ENCODE measurements around the gene ABHD2. TPM values are rescaled to one million over a fixed set of nuclear protein-coding genes. Genes with fewer than 3 reads are reported as not detected.

ABHD2 gene
- polyA plus RNA-seq, 3 donors: 30.8 to 67.1 (median 37.3) TPM

DNA sequence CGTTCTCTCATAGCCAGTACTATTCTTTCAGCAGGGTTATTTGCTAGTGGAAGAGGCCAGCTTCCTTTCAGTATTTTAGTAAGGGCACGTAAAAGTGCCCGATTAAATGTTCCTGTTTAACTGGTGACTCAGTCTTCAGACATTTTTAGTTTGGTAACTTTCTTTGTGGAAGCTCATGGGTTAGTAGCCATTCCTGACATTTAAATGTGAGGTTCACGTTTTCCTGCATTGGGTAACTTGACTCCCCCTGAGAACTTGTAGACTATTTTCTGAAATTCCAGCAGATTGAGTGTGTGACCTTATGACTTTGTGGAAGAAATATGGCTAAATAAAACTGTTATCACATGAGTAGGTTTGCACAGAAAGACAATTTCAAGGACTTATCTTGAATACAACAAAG lies 16.9 kb downstream of the ABHD2 start:
- Mint-ChIP-seq H3K4me3 (no peak overlapping the region), H3K4me1 (peaks cover 57% of the 10 kb centered on the region), H3K36me3 (peaks cover 66 to 81% of the 10 kb centered on the region in 2 donors), H3K27ac (peak overlapping the region in 5 of 7 donors; percentile 31 to 81 (median 66)), H3K9me3 (no peaks in the 10 kb centered on the region), H3K27me3 (ENCODE audit: low read depth in 3 of 3) (peaks cover 0 to 2% (median 0%) of the 10 kb centered on the region in 3 donors)
- no peaks in the 10 kb centered on the region for H3K9me3 ChIP-seq (replicated peaks in 1 of 2; ENCODE audit: control insufficient read depth in 1 of 2, insufficient read depth in 1 of 2, low read length in 2 of 2)
- TF ChIP-seq, protein P1, sequence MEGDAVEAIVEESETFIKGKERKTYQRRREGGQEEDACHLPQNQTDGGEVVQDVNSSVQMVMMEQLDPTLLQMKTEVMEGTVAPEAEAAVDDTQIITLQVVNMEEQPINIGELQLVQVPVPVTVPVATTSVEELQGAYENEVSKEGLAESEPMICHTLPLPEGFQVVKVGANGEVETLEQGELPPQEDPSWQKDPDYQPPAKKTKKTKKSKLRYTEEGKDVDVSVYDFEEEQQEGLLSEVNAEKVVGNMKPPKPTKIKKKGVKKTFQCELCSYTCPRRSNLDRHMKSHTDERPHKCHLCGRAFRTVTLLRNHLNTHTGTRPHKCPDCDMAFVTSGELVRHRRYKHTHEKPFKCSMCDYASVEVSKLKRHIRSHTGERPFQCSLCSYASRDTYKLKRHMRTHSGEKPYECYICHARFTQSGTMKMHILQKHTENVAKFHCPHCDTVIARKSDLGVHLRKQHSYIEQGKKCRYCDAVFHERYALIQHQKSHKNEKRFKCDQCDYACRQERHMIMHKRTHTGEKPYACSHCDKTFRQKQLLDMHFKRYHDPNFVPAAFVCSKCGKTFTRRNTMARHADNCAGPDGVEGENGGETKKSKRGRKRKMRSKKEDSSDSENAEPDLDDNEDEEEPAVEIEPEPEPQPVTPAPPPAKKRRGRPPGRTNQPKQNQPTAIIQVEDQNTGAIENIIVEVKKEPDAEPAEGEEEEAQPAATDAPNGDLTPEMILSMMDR (IDR thresholded peaks at IDR 0.05): no peak
- intact Hi-C loops (cut with micrococcal nuclease): no loop called here
- H2AFZ ChIP-seq (ENCODE audit: insufficient read depth, low read depth, low read length, poor library complexity, severe bottlenecking): no peak overlapping the region
- DNase-seq: peak in 2 of 3 donors; percentile 40 to 48
- H3K79me2 ChIP-seq (ENCODE audit: insufficient read depth, low read length): peaks cover 96% of the 10 kb centered on the region
- peaks cover 27 to 31% of the 10 kb centered on the region in 2 donors for H3K4me1 ChIP-seq (ENCODE audit: control insufficient read depth in 1 of 2, insufficient read depth in 2 of 2, low read length in 2 of 2)
- peak overlapping the region; percentile 14 for H3K4me2 ChIP-seq (replicated peaks; ENCODE audit: extremely low read depth, low read length, poor library complexity, severe bottlenecking)
- H3K4me3 ChIP-seq (replicated peaks in 1 of 3; ENCODE audit: low read depth in 2 of 3, low read length in 3 of 3): no peak overlapping the region
- no peak overlapping the region for H3K9ac ChIP-seq (ENCODE audit: insufficient read depth, low read length, poor library complexity, severe bottlenecking)
- WGBS (ENCODE audit: insufficient coverage): 0% methylated on average over 1 of the region's 4 CpGs
- no peaks in the 10 kb centered on the region for H3K27me3 ChIP-seq (ENCODE audit: control insufficient read depth in 2 of 2, insufficient read depth in 2 of 2, low read length in 2 of 2)
- peaks cover 14 to 75% of the 10 kb centered on the region in 2 donors for H3K36me3 ChIP-seq (replicated peaks in 1 of 2; ENCODE audit: control insufficient read depth in 1 of 2, insufficient read depth in 2 of 2, low read length in 2 of 2)
- peaks cover 91% of the 10 kb centered on the region for H4K20me1 ChIP-seq (ENCODE audit: insufficient read depth, low read length)
- peak overlapping the region in 1 of 2 donors; percentile 47 for H3K27ac ChIP-seq (ENCODE audit: low read depth in 1 of 2, low read length in 2 of 2)

DNA sequence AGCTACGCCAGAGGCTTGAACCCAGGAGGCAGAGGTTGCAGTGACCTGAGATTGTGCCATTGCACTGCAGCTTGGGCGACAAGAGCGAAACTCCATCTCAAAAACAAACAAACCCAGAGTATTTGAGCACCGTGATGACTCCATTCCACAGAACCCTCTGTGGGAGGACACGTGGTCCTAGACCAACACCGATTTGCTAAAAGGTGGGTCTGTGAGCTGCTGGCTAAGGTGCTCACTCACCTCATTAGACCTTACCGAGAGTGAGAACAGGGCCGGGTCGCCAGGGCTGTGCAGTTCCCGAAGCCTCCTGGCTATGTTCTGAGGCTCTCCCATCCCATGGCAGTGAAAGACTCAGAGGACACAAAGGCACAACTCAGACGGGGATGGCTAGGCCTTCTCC lies 17.9 kb downstream of the ABHD2 start:
- H3K27ac Mint-ChIP-seq: peak overlapping the region in 2 of 7 donors; percentile 32 to 71
- Histone ChIP-seq H3K9ac (ENCODE audit: insufficient read depth, low read length, poor library complexity, severe bottlenecking) (no peak overlapping the region), H3K4me3 (replicated peaks in 1 of 3; ENCODE audit: low read depth in 2 of 3, low read length in 3 of 3) (no peak overlapping the region), H4K20me1 (ENCODE audit: insufficient read depth, low read length) (peaks cover 84% of the 10 kb centered on the region), H3K4me1 (ENCODE audit: control insufficient read depth in 1 of 2, insufficient read depth in 2 of 2, low read length in 2 of 2) (peaks cover 27 to 31% of the 10 kb centered on the region in 2 donors), H3K9me3 (replicated peaks in 1 of 2; ENCODE audit: control insufficient read depth in 1 of 2, insufficient read depth in 1 of 2, low read length in 2 of 2) (no peaks in the 10 kb centered on the region), H2AFZ (ENCODE audit: insufficient read depth, low read depth, low read length, poor library complexity, severe bottlenecking) (no peak overlapping the region), H3K4me2 (replicated peaks; ENCODE audit: extremely low read depth, low read length, poor library complexity, severe bottlenecking) (no peak overlapping the region), H3K27ac (ENCODE audit: low read depth in 1 of 2, low read length in 2 of 2) (no peak overlapping the region), H3K27me3 (ENCODE audit: control insufficient read depth in 2 of 2, insufficient read depth in 2 of 2, low read length in 2 of 2) (no peaks in the 10 kb centered on the region), H3K36me3 (replicated peaks in 1 of 2; ENCODE audit: control insufficient read depth in 1 of 2, insufficient read depth in 2 of 2, low read length in 2 of 2) (peaks cover 14 to 72% of the 10 kb centered on the region in 2 donors), H3K79me2 (ENCODE audit: insufficient read depth, low read length) (peaks cover 96% of the 10 kb centered on the region)
- H3K4me1 Mint-ChIP-seq: peaks cover 52% of the 10 kb centered on the region
- H3K4me3 Mint-ChIP-seq: no peak overlapping the region
- no peaks in the 10 kb centered on the region for H3K9me3 Mint-ChIP-seq
- WGBS (ENCODE audit: insufficient coverage): 98% methylated on average over 5 of the region's 11 CpGs
- peaks cover 67 to 80% of the 10 kb centered on the region in 2 donors for H3K36me3 Mint-ChIP-seq
- TF ChIP-seq, protein P1 (IDR thresholded peaks at IDR 0.05): no peak
- no peak for DNase-seq
- H3K27me3 Mint-ChIP-seq (ENCODE audit: low read depth in 3 of 3): peaks cover 0 to 2% (median 0%) of the 10 kb centered on the region in 3 donors
- intact Hi-C loops (cut with micrococcal nuclease): no loop called here
